Dedifferentiated amniotic fluid mesenchymal stem cell (primary cell): ENCODE measurements around the gene AKAP1.

Experiments used
- DNase-seq: peaks from one replicate; pipeline ENCODE4 v3.0.0-alpha.2; 2016; ENCODE audit errors: extremely low spot score

The AKAP1 gene

GRCh38 chr17:57165754-57166153, 80.7 kb downstream of the AKAP1 start:
- DNase-seq, result no peak

DNA sequence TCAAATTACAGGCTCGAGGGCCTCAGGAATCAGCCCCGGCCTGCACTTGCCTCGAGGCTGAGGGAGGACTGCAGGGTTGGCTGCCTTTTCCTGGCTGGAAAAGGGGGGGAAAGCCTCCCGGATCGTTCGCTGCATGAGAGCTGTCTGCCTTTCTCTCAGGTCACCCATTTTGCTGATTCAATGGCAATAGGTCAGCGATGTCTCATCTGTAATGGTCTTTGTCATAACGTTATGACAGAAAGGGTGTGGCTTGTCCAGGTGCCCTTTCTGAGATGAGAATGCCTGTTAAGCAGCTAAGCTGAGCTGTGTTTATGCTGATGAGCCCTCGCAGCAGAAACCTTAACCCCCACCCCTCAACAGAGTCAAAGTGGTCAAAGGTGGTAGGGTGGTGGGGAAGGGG, 81.8 kb downstream of the AKAP1 start:
- no peak for DNase-seq

GRCh38 chr17:57168695-57169094, 83.6 kb downstream of the AKAP1 start:
- DNase-seq, result no peak

DNA sequence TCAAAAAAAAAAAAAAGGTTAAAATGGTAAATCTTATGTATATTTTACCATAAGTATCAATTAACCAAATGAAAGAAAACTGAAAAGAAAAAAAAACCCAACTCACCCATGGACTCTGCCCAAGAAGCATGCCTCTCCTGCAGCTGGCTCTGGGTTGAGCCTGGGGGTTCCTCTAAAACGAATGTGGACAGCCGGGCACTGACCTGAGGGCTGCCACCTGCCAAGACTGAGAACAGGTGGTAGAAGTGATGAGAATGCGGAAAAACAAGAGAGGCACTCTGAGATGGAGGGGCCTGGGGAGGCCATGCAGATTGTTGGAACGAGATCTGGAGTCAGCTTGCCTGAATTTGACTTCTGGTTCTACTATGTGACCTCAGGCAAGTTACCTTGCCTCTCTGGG, 85.8 kb downstream of the AKAP1 start:
- DNase-seq, result no peak
